Neural cell (in vitro differentiated cells): Measurements from ENCODE around the gene DAGLB.

Experiments used
- EP300 ChIP-seq: fragments of 450-650 bp; conservative IDR thresholded peaks from 2 replicates; pipeline ENCODE4 v1.6.1; 2014; ENCODE audit warnings: antibody characterized with exemption, mild to moderate bottlenecking, moderate library complexity; ENCODE audit not compliant: poor library complexity, severe bottlenecking
- EZH2 ChIP-seq: fragments of 200-600, 300-800 bp; shearing (Covaris generic), sonication (generic); IDR thresholded peaks from 2 replicates; pipeline ENCODE4 v1.6.1; 2014; ENCODE audit warnings: antibody characterized with exemption, low read length, borderline replicate concordance, mild to moderate bottlenecking; ENCODE audit not compliant: insufficient read depth, poor library complexity, severe bottlenecking
- POLR2AphosphoS5 ChIP-seq: IDR thresholded peaks from 2 replicates; pipeline ENCODE4 v1.6.1; 2012
- RAD21 ChIP-seq: fragments of 450-650 bp; conservative IDR thresholded peaks from 2 replicates; pipeline ENCODE4 v1.6.1; 2014; ENCODE audit warnings: antibody characterized with exemption, mild to moderate bottlenecking, moderate library complexity
- TAF1 ChIP-seq: IDR thresholded peaks from 2 replicates; pipeline ENCODE4 v1.6.1; 2012; ENCODE audit warnings: low read depth
- TF ChIP-seq, protein P1 (sequence below): fragments of 450-650 bp; IDR thresholded peaks from 2 replicates; pipeline ENCODE4 v1.5.1; 2014; ENCODE audit warnings: antibody characterized with exemption, mild to moderate bottlenecking, moderate library complexity; ENCODE audit not compliant: poor library complexity, severe bottlenecking
- TF ChIP-seq, protein P2 (sequence below): IDR thresholded peaks from 2 replicates; pipeline ENCODE4 v1.6.1; 2012; ENCODE audit warnings: borderline replicate concordance

DNA sequence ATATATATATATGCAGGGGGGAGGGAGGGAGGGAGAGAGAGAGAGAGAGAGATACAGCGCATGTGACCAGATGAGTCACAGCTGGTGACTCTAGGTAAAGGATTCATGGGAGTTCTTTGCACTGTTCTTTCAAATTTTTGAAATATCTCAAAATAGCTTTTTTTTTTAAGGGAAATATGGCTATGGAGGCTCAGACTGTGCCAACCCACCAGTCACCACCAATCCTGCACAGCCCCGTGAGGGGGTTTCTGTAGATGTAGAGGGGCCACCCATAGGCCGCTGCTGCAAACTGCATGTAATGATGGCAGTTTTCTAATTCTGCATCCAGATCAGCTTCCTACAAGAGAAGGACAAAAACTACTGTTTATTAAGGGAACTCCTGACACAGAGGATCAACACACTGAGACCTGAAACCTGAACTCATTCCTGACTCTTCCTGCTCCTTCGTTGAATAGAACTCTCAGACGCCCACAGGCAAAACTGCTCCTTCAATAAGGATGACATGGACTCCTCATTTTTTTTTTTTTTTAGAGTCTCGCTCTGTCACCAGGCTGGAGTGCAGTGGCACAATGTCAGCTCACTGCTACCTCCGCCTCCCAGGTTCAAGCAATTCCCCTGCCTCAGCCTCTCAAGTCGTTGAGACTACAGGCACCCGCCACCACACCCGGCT is 17.3 kb downstream of the DAGLB start:
- TF ChIP-seq POLR2AphosphoS5 (no peak), EZH2 (no peak), TAF1 (no peak), EP300 (no peak), RAD21 (no peak)
- TF ChIP-seq, protein P1, sequence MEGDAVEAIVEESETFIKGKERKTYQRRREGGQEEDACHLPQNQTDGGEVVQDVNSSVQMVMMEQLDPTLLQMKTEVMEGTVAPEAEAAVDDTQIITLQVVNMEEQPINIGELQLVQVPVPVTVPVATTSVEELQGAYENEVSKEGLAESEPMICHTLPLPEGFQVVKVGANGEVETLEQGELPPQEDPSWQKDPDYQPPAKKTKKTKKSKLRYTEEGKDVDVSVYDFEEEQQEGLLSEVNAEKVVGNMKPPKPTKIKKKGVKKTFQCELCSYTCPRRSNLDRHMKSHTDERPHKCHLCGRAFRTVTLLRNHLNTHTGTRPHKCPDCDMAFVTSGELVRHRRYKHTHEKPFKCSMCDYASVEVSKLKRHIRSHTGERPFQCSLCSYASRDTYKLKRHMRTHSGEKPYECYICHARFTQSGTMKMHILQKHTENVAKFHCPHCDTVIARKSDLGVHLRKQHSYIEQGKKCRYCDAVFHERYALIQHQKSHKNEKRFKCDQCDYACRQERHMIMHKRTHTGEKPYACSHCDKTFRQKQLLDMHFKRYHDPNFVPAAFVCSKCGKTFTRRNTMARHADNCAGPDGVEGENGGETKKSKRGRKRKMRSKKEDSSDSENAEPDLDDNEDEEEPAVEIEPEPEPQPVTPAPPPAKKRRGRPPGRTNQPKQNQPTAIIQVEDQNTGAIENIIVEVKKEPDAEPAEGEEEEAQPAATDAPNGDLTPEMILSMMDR, result no peak
- TF ChIP-seq, protein P2, sequence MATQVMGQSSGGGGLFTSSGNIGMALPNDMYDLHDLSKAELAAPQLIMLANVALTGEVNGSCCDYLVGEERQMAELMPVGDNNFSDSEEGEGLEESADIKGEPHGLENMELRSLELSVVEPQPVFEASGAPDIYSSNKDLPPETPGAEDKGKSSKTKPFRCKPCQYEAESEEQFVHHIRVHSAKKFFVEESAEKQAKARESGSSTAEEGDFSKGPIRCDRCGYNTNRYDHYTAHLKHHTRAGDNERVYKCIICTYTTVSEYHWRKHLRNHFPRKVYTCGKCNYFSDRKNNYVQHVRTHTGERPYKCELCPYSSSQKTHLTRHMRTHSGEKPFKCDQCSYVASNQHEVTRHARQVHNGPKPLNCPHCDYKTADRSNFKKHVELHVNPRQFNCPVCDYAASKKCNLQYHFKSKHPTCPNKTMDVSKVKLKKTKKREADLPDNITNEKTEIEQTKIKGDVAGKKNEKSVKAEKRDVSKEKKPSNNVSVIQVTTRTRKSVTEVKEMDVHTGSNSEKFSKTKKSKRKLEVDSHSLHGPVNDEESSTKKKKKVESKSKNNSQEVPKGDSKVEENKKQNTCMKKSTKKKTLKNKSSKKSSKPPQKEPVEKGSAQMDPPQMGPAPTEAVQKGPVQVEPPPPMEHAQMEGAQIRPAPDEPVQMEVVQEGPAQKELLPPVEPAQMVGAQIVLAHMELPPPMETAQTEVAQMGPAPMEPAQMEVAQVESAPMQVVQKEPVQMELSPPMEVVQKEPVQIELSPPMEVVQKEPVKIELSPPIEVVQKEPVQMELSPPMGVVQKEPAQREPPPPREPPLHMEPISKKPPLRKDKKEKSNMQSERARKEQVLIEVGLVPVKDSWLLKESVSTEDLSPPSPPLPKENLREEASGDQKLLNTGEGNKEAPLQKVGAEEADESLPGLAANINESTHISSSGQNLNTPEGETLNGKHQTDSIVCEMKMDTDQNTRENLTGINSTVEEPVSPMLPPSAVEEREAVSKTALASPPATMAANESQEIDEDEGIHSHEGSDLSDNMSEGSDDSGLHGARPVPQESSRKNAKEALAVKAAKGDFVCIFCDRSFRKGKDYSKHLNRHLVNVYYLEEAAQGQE, result no peak
